SK-N-SH (cell line): ENCODE results near the gene TBC1D30.

Experiments used
- CTCF ChIP-seq: fragments of 200-600 bp; sonication (generic); IDR thresholded peaks from 2 replicates; pipeline ENCODE4 v1.6.1; 2017; ENCODE audit warnings: antibody characterized with exemption, mild to moderate bottlenecking, moderate library complexity
- FOXJ3 ChIP-seq: sonication (generic); formaldehyde crosslinking; IDR thresholded peaks from 2 replicates; pipeline ENCODE4 v1.5.1; 2020; ENCODE audit warnings: mild to moderate bottlenecking, missing genetic modification reagents
- NRF1 ChIP-seq: IDR thresholded peaks from 2 replicates; pipeline ENCODE4 v1.6.1; 2012; ENCODE audit warnings: low read depth, mild to moderate bottlenecking, low read length
- RFX5 ChIP-seq: IDR thresholded peaks from 2 replicates; pipeline ENCODE4 v1.6.1; 2012; ENCODE audit warnings: mild to moderate bottlenecking, improper control_type of control experiment, low read length

GRCh38 chr12:64824500-64825142 is at the start of gene TBC1D30:
- TF ChIP-seq RFX5 = no peak
- no peak for TF ChIP-seq NRF1
- no peak for TF ChIP-seq FOXJ3 (CRISPR knock-in tag)
- TF ChIP-seq CTCF = no peak
